ENCODE data around the gene F2RL1.

F2RL1 gene

GRCh38 chr5:76863001-76863400 lies 44.2 kb downstream of the F2RL1 start:
- no peak for TF ChIP-seq CTCF (IDR thresholded peaks at IDR 0.05)

- TF ChIP-seq CTCF (IDR thresholded peaks at IDR 0.05): no peak
These were observed 47.7 kb downstream of the F2RL1 start for GRCh38 chr5:76866503-76866902.

GRCh38 chr5:76867038-76867437 lies 48.2 kb downstream of the F2RL1 start:
- TF ChIP-seq CTCF (IDR thresholded peaks at IDR 0.05): no peak

GRCh38 chr5:76867827-76868693 lies 49.2 kb downstream of the F2RL1 start:
- peak; percentile 83 for TF ChIP-seq CTCF (IDR thresholded peaks at IDR 0.05)

- no peak for TF ChIP-seq CTCF (IDR thresholded peaks at IDR 0.05)
These were observed 51.2 kb downstream of the F2RL1 start for GRCh38 chr5:76870046-76870445.

- no peak for TF ChIP-seq CTCF (IDR thresholded peaks at IDR 0.05)
These were observed 55.3 kb downstream of the F2RL1 start for GRCh38 chr5:76874088-76874581.

All from LNCAP (cell line).